NCI-H128 (cell line): ENCODE data around the gene NCOA5.
A peak's percentile ranks its signal among the peaks of the same experiment; 100 is the strongest.

Experiments used
- DNase-seq: peaks from one replicate; lab custom pipeline; 2025; ENCODE audit not compliant: unreplicated experiment; lab: John Stamatoyannopoulos, UW

Gene NCOA5

DNA sequence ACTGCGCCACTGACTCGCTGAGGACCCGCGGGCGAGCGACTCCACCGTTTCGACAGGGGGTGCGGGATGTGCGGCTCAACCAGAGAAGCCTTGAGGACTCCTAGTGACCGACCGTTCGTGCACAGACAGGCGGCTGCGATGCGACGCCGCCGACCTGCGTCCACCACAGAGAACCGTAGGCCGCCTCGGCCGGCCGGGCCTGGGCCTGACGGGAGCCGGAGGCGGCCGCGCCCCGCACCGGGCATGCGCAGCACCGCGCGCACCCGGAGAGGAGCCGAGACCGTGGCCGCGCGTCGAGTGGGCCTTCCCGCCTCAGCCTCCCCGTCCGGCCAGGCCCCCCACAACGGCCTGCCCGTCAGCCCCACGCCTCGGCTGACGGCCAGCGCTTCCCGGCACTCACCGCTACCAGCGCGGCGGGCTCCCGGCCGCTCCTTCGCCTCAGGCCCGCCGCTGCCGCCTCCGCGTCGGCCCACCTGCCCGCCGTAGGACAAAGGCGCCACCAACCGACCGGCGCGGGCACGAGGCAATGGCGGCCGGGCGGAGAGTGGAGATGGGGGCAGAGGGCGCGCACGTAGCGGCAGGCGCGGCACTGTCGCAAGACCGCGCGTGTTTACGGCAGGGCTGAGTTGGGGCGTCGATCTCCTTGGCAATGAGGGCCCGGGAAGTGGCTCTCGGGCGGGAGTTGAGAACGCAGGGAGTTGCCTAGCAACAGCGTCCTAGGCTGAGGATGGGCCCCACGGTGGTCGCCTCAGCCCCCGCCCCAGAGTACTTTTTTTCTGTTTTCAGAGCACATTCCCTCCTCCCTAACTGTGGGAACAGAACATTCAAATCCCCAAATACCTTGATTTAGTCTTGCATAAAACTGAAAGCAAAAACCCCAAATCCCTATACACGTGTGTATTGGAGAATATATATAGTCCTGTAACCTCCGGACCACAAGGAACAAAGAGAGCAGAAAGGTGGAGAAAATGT lies at the start of gene NCOA5:
Gene NCOA5, minus strand, starts transcription at position 546 of the 972 bp plus-strand sequence. CDS start 10,538 bp downstream, outside the sequence.
- peak; percentile 95 for DNase-seq

DNA sequence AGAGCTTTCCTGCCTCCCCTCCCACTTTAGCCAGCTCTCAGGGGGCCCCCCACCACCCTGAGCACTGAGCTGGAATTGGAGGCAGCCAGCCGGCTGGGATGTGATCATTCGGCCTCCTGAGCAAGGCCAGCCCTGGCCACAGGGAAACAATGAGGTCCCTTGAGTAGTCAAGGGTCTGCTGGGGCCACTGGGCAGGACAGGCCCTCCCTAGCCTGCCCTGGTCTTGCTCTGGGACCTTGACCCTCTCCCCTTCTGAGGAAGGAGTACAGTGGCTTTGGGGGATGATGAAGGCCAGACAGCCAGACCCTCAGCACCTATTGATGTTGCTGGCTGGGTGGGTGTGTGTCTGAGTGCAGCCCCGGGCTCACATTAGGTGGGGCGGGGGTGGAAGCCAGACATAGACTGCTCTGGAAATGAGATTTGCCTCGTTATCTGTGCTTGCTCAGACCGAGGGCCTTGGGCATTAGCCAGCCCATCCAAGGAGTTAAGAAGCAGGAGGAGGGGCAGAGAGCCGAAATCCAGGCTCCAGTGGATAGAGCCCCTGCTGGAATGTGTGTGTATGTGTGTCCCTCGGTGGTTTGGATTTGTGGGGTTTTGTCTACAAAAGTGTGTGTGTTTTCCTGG lies 49.6 kb upstream of the NCOA5 start:
- DNase-seq = no peak

DNA sequence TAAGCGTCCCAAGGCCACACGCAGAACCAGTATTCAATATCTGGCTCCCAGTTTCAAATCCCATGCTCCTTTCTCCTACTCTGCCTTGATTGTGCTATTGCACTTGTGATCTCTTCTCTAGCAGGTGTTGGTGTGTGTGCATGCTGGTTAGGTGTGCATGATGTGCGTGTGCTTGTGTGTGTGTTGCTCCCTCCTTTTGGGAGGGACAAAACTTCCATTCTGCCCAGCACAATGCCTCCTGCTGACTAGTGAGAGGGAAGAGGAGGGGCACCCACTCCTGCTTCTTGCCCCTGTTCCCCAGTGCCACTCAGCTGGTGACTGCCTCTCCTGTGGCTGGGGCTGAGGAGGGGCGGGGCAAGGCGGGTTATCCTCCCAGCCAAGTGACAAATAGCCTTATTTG lies 48.1 kb upstream of the NCOA5 start:
- no peak for DNase-seq

DNA sequence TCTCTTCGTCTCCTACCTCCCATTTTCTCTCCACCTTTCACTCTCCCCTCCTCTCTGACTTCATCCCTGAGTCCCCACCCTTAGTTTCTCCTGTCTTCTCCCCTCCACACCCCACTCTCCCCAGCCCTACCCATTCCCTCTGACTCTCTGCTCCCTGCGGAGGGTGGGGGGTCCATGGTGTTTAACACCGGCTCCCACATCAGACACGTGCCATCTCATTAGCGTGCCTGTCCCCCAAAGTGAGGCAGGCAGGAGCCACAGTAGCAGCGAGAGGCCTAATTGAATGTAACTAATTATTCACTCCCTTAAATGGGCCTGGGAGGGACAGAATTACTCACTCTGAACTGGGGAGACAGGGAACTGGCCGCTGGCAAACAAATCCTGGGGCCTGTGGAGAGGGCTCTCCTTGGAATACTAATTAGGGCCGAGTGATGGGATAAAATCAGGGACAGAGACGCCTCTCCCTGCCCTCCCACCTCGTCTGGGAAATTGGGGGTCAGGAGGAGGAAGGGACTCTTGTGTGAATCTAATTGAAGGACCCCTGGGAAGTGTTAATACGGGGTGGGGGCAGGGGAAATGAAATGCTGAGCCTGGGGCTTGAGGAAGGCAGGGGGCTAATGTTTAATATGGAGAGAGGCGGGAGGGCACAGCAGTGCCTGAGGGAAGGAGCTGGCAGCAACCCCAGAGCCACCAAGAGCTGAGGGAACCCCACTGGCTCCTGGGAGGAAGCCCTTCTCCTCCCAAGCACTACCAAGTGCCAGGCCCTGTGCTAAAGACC lies 46.3 kb upstream of the NCOA5 start:
- DNase-seq = no peak

- no peak for DNase-seq
These were observed 45.0 kb upstream of the NCOA5 start for GRCh38 chr20:46134716-46135115.

- no peak for DNase-seq
These were observed 44.3 kb upstream of the NCOA5 start for GRCh38 chr20:46133886-46134654.

DNA sequence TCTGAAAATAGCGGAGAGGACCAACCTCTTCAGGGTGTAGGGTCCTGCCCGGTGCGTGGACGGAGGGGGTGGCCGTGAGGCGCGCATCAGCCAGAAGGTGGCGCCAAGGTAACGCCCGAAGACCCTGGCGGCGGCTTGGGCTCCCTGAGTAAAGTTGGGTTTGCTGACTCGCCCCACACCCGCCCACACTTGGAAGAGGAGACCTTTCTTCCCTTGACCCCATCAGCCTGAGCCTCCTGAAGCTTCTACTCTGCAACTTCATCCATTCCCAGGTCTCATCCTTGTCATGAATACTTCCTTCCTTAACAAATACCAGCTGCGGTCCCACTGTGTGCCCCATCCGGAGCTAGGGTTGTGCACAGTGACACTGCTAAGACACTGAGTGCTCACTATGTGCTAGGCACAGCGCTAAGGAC lies 43.0 kb upstream of the NCOA5 start:
- peak; percentile 70 for DNase-seq

- DNase-seq = no peak
These were observed 41.6 kb upstream of the NCOA5 start for GRCh38 chr20:46131396-46131795.

- peak; percentile 75 for DNase-seq
These were observed 40.8 kb upstream of the NCOA5 start for GRCh38 chr20:46130534-46130933.

DNA sequence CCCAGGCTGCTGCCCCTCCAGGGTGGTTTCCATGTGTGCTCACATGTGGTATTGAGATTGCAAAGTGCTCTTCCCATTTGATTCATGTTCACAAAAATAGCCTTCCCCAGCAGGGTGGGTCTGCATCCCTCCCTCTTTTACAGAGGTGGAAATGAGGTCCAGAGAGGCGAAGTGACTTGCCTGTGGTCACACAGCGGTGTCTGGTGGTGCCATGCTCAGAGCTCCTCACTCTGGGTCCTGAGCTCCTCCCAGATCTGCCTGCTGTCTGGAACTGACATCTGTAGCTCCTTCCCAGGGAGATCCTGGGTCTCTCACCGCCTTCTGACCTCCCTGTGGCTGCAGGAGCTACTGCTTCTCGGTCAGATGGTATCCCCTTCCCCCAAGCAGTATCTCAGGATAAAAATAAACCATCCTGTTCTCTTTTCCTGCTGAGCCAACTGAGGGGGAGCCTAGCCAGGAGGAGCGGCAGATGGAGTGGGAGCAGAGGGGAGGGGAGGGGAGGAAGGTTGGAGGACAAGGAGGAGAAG lies 40.3 kb upstream of the NCOA5 start:
- no peak for DNase-seq

GRCh38 chr20:46128310-46129151 lies 38.8 kb upstream of the NCOA5 start:
- DNase-seq = peak; percentile 34

- no peak for DNase-seq
These were observed 37.7 kb upstream of the NCOA5 start for GRCh38 chr20:46127396-46128010.

GRCh38 chr20:46126440-46127056 lies 36.8 kb upstream of the NCOA5 start:
- DNase-seq = no peak

- no peak for DNase-seq
These were observed 33.9 kb upstream of the NCOA5 start for GRCh38 chr20:46123482-46124245.

GRCh38 chr20:46122516-46123481 lies 33.0 kb upstream of the NCOA5 start:
- DNase-seq = no peak

DNA sequence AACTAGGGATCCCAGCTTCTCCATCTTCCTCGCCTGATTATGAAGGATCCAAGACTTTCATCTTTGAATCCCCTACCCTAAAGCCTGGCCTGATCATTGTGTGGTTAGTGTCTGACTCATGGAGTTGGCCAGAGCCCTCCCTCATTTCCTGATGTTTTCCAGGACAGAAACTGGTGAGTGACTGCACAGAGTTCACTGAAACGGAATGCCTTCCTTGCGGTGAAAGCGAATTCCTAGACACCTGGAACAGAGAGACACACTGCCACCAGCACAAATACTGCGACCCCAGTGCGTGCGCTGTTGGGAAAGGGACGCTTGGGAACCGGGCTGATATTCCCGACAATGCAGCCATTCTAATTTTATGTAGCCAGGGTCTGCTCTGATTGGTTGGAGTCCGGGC lies 32.3 kb upstream of the NCOA5 start:
- DNase-seq = no peak
